ENCODE data around the gene ACER3. TPM values are rescaled to one million over a fixed set of nuclear protein-coding genes. Genes with fewer than 3 reads are reported as not detected.

ACER3 gene
- total and polyA plus RNA-seq, 8 donors, result 2.1 to 25.9 (median 8.5) TPM

DNA sequence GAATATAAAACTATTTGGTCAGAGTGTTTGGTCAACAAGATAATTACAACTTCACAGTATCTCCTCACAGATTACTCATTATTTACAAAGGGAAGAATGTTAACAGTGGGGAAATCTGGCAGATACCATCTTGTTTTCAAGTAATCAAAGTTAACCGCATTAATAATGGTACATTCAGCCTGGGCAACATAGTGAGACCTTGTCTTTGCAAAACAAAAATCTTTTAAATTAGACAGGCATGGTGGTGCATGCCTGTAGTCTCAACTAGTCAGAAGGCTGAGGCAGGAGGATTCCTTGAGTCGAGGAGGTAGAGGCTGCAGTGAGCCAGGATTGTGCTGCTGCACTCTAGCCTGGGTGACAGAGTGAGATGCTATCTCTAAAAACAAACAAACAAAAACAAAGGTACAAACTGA is 78.5 kb downstream of the ACER3 start:
- intact Hi-C loops (cut with DNase I; ENCODE audit: low total_unique reads), result no loop called here
- 58 to 80% (median 70%) methylated on average over 2 of the region's 2 CpGs for WGBS, 5 donors
- H3K27me3 ChIP-seq, result no peaks in the 10 kb centered on the region

DNA sequence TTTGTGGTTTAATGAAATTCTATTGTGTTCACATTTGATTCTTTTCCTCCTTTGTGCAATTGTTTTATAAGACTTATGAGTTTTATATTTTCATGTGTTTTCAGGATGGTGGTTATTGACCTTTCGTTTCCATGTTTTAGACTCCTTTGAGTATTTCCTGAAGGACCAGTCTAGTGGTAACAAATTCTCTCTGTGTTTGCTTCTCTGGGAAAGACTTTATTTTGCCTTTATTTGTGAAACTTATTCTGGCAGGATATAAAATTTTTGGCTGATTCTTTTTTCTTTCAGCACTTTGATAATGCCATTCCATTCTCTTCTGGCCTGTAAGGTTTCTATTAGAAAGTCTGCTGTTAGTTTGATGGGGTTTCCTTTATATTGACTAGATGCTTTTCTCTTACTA is 83.5 kb downstream of the ACER3 start:
- no peak overlapping the region for H3K4me3 ChIP-seq
- H3K27me3 ChIP-seq, result no peaks in the 10 kb centered on the region
- no peaks in the 10 kb centered on the region for H3K4me1 ChIP-seq
- 94 to 100% (median 97%) methylated on average over 1 of the region's 1 CpG for WGBS, 5 donors
- no peak for TF ChIP-seq POLR2A (IDR thresholded peaks at IDR 0.05)
- TF ChIP-seq, protein P1, sequence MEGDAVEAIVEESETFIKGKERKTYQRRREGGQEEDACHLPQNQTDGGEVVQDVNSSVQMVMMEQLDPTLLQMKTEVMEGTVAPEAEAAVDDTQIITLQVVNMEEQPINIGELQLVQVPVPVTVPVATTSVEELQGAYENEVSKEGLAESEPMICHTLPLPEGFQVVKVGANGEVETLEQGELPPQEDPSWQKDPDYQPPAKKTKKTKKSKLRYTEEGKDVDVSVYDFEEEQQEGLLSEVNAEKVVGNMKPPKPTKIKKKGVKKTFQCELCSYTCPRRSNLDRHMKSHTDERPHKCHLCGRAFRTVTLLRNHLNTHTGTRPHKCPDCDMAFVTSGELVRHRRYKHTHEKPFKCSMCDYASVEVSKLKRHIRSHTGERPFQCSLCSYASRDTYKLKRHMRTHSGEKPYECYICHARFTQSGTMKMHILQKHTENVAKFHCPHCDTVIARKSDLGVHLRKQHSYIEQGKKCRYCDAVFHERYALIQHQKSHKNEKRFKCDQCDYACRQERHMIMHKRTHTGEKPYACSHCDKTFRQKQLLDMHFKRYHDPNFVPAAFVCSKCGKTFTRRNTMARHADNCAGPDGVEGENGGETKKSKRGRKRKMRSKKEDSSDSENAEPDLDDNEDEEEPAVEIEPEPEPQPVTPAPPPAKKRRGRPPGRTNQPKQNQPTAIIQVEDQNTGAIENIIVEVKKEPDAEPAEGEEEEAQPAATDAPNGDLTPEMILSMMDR (IDR thresholded peaks at IDR 0.05), result no peak
- no peak for TF ChIP-seq POLR2AphosphoS5 (IDR thresholded peaks at IDR 0.05)
- no peak for TF ChIP-seq EP300 (IDR thresholded peaks at IDR 0.05)
- intact Hi-C loops (cut with DNase I; ENCODE audit: low total_unique reads), result no loop called here
- H3K36me3 ChIP-seq, result peaks cover 0 to 7% (median 0%) of the 10 kb centered on the region in 4 donors
- peaks cover 0 to 9% (median 6%) of the 10 kb centered on the region in 4 donors for H3K9me3 ChIP-seq
- DNase-seq, result no peak
- H3K27ac ChIP-seq, result no peak overlapping the region

More for the DNA sequence above, 78.5 kb downstream of the ACER3 start:
- Histone ChIP-seq H3K4me3 (no peak overlapping the region), H3K9me3 (peaks cover under 1 to 21% (median 13%) of the 10 kb centered on the region in 4 donors), H3K36me3 (peaks cover 0 to 16% (median 2%) of the 10 kb centered on the region in 4 donors), H3K27ac (no peak overlapping the region), H3K4me1 (no peaks in the 10 kb centered on the region)
- DNase-seq, result no peak
- no peak for TF ChIP-seq EP300 (IDR thresholded peaks at IDR 0.05)
- no peak for TF ChIP-seq POLR2A (IDR thresholded peaks at IDR 0.05)
- TF ChIP-seq, protein P1 (IDR thresholded peaks at IDR 0.05), result no peak
- no peak for TF ChIP-seq POLR2AphosphoS5 (IDR thresholded peaks at IDR 0.05)

DNA sequence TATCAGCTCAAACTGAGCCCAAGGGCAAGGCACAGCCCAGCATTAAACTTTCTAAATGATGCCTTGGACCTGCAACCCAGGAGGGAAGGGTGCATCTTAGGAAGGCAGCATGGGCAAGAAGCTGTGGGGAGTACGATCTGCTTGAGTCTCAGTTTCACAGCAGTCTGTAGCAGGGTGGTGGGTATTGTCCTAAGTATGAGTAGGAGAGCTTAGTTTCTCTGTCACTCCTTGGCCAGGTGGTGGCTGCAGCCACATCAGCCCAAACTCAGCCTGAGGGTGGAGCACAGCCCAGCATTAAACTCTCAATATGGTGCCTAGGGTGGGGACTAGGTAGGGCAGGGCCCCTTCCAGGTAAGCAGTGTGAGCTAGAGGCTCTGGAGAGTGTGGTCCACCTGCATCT is 85.5 kb downstream of the ACER3 start:
- 83 to 100% (median 98%) methylated on average over 1 of the region's 1 CpG; no CpG with 5 or more reads in 1 of the 5 donors for WGBS, 5 donors
- TF ChIP-seq POLR2A (IDR thresholded peaks at IDR 0.05), result no peak
- TF ChIP-seq, protein P1 (IDR thresholded peaks at IDR 0.05), result no peak
- no peak for TF ChIP-seq EP300 (IDR thresholded peaks at IDR 0.05)
- no peak for TF ChIP-seq POLR2AphosphoS5 (IDR thresholded peaks at IDR 0.05)
- intact Hi-C loops (cut with DNase I; ENCODE audit: low total_unique reads), result no loop called here
- Histone ChIP-seq H3K27ac (no peak overlapping the region), H3K9me3 (peaks cover 0 to 9% (median 6%) of the 10 kb centered on the region in 4 donors), H3K36me3 (peaks cover 0 to 7% (median 0%) of the 10 kb centered on the region in 4 donors), H3K4me1 (no peaks in the 10 kb centered on the region), H3K27me3 (no peaks in the 10 kb centered on the region), H3K4me3 (no peak overlapping the region)
- DNase-seq, result no peak

DNA sequence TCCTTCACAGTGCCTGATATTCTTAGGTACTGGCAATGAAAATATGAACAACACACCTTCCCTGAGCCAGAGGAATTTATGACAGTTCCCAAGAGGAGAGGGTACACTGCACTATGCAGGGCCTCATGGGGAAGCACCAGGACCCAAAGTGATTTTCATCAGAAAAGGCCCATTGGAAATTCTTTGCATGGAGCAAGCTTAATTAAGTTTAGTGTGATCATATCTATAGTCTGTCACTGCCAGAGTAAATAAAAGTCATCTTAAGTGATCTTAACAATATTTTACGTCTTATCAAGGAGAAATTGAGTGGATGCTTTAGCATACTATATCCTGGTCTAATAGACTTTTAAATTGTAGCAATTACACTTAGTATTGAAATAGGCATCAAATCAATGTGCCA is 86.5 kb downstream of the ACER3 start:
- Histone ChIP-seq H3K9me3 (peaks cover 0 to 9% (median 6%) of the 10 kb centered on the region in 4 donors), H3K4me3 (no peak overlapping the region), H3K27me3 (no peaks in the 10 kb centered on the region), H3K36me3 (peaks cover 0 to 7% (median 0%) of the 10 kb centered on the region in 4 donors), H3K27ac (no peak overlapping the region), H3K4me1 (no peaks in the 10 kb centered on the region)
- TF ChIP-seq POLR2A (IDR thresholded peaks at IDR 0.05), result no peak
- no peak for TF ChIP-seq EP300 (IDR thresholded peaks at IDR 0.05)
- no peak for TF ChIP-seq POLR2AphosphoS5 (IDR thresholded peaks at IDR 0.05)
- TF ChIP-seq, protein P1 (IDR thresholded peaks at IDR 0.05), result no peak
- no peak for DNase-seq
- WGBS, 5 donors, result 70 to 78% (median 74%) methylated on average over 1 of the region's 1 CpG
- intact Hi-C loops (cut with DNase I; ENCODE audit: low total_unique reads), result no loop called here
